ENCODE data around the gene NHS.
"Not testable (repeated sequence)": the region's sequence is repeated elsewhere in the genome, so short reads cannot be mapped to it uniquely, and the experiment has no call there.

NHS gene

DNA sequence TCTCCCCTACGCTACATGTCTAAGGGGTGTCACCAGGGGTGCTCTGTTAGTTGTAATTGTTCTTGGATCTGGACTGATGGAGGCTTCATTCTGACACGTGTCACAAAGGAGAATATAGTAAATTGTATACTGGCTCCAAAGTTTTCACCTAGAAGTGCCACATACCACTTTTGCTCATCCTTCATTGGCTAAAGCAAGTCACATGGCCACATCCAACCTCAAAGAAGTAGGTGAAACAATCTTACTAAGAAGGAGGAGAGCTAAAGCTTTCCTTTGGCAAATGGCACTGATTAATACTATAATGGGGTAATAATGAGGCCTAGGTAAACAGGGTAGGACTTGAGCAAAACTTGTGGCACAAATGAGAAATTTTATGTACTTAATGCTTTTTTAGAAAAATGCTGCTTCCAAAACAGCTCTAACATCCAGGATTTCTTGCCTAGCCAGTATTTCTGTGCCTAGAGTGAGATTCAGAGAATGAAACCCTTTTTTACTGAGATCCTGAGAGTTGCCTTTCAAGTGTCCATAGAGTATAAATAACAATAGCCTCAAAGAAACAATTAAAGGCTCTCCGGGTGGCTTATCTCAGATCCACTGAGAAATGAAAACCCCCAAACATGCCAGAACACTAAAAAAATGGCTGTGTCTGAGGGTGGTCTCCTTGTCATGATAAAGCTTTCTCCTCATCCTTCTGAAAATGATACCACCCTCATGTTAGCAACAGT, 34.7 kb downstream of the NHS start:
- no peak for DNase-seq

DNA sequence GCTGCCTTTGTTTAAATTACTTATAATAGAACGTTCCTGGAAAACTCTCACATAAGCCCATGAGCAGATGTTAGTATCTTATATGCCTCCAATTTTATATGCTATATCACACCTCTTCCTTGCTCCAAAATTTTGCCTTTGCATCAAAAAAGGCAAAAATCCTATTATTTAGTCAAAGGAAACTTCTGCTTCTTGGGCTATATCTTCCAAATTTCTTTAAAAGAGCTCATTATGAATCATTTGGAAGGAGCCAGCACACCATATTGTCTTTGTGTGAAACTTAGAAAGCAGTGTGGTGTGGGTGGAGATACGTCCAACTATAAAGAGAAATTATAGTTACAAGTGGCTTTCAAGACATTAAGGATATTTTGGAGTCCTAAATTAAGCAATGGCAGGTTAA, 35.7 kb downstream of the NHS start:
- DNase-seq: no peak

DNA sequence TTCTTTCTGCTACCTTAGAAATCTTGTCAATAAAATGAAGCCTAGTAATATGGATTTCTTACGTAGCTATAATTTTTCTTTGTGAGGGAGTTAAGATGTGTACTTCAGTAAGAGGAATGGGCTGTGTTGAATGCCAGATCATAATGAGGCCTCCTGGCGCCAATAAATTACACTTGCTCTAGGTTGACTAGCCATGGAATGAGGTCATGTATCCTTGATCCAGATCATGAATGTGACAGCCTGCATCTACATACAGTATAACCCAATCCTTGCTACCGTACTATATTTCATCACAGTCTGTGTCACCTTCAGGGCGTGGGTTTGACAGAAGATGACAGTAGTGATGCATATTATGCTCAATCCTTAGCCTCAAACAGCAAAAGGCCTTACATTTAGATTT, 36.2 kb downstream of the NHS start:
- DNase-seq: no peak

DNA sequence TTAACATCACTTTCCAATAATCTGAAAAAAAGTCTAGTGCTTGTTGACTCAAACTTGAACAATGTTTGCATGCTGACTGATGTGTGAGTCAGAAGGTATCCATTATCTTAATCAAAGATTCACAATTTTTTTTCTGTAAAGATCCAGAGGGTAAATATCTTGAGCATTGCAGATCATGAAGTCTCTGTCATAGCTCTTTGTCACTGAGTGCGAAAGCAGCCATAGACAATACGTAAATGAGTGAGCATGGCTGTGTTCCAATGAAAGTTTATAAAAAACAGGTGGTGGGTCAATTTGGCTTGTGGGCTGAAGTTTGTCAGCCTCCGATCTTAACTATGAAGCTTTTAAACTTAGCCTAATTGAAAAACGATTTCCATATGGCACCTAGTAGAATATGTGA, 37.7 kb downstream of the NHS start:
- DNase-seq: no peak

DNA sequence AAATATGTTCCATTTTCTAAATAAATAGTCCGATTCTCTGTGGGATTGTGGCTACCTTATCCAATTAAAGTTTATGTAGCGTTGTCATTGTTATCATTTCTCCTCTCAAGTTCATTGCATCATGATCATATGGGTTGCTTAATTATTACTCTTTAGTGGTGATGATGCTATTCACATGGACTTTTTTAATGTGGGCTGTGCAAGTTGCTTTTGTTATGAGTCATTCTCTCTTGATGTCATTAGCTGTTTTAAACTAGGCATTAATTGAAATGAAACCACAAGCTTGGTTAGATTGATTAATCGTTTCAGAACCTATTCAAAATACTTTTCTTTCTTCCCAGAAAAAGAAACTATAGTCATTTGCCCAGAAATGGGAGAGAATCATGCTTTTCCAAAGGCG, 38.2 kb downstream of the NHS start:
- no peak for DNase-seq

DNA sequence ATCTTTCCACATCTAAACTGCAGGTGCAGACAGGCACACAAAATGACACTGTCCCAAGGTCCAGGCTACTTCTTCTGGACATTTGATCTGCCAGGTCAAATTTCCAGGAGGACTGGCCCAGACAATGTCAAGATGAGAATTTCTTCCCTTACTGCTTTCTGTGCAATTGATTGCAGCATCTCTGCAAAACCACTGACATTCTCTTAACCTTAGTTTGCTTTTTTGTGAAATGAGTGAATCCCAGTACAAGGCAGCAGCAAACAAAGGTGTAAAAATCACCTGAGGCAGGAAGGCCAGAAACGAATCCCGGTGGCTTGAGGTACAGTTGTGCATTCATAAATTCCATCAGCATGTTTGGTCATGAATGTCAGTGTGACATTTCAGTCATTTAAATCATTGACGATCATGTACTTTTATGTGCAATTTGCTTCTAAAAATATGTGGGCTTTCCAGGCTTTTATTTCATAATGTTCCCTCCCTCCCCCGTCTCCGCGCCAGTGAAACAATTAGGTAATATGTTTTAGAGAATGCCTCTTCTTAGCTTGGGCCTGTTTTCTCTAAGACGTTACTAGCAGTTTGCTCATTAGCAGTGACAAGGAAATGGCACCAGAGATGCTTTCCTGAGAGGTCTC, 39.1 kb downstream of the NHS start:
- DNase-seq: no peak

DNA sequence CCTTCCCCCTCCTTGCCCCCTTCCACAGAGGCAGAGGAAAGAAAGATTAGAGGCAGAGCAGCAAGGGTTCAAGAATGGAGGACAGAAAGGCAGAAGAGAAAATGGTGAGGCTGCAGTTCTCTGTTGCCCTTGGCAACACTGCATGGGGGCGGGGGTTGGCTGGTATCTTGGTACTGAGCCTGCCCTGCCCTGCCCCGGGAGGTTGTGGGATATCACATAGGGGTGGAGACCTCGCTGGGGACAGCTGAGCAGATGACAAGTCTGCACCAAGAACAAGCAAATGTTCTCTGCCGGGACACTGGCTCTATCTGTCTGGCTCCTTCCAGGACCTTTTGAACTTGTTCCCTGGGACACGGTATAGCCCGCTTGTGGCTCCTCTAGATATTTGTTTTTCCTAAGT, 39.8 kb downstream of the NHS start:
- no peak for DNase-seq

DNA sequence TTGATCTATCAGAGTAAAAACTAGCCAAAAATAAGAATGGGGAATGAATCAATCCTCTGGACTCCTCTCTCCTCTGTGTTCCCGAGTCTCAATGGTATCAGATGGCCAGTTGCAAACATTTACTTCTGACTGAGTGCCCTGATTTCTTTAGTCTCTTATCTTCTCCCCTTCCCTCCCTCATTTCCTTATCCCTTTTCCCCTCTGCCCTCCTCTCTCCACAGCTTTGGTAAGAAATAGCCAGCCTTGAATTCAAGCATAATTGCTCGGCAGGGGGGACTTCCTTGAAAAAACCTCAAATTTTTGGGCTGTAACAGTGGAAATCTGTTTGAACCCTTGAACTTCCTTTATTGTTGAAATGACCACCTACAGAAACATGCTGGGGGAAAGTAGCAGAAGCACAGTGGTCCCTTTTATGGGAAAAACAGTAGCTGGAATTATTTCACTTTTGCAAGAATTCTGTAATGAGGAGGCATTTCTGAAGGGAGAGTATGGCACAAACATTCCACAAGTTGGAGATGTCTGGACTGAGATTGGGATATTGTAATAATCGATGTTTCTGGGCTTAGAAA, 40.3 kb downstream of the NHS start:
- no peak for DNase-seq

DNA sequence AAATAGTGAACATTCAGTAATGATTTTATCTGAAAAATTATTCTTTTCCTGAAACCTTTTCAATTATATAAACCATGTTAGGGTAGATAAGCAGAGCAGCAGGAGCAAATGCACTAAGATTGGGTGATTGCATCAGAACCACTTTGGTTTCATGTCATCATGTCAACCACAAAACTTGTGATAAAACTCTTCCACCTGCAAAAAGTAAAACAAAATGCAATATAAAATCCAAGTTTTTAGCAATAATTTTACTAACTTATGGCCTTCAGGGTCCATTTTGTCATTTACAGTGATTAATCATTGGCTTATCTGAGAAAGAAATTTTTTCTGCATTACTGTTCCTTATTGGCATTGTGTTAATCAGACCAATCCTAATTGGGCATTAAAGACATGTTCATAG, 42.4 kb downstream of the NHS start:
- no peak for DNase-seq

DNA sequence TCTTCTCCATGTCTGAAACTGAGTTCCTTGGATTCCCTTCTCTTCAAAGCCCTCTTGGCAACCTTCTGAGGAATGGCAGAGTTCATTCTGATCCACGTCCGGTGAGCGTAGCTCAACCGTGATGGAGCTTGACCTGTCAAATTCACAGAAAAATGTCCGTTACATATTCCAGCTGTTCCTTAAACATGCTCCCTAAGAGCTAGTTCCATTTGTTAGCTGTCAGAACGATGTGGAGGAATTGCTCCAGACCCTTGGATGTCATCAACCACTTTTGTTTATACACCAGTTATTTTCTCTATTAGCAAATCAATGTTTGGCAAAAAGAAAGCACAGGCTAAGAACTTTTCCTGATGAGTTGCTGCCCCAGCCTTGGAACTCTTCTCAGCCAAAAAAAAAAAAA, 50.1 kb downstream of the NHS start:
- no peak for DNase-seq

DNA sequence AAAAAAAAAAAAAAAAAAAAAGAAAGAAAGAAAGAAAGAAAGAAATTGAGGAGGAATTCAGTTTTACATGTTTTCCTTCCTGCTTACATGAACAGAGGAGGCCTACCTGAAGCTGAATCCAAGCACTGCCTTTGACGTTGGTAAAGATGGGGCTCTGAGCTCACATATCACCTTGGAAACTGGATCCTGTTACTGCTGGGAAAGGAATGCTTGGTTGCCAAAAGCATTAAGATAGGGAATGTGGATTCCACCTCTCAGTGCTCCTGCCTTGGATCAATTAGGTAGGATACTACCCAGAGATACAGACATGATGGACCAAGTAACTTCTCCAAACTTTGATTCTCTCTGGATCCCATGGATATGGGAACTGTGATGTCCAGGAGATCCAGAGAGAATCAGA, 50.6 kb downstream of the NHS start:
- DNase-seq: no peak

DNA sequence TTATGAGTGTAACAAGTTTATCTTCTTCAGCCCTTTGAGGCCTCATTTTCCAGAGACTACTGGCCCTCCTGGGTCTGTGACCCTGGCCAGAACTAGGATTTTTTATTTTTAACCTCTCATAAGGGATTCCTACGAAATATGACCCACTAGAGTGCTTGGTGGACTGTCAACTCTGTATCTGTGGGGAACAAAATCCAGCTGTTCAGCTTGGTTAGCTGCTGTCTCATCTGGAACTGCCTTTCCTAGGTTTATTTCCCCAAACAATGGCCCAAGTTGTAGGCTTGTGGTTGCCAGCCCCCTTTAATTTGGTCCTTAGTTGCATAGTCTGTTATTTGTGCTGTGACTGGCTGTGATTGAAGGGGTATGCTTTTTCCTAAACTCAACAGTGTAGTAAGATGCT, 56.2 kb downstream of the NHS start:
- no peak for DNase-seq

DNA sequence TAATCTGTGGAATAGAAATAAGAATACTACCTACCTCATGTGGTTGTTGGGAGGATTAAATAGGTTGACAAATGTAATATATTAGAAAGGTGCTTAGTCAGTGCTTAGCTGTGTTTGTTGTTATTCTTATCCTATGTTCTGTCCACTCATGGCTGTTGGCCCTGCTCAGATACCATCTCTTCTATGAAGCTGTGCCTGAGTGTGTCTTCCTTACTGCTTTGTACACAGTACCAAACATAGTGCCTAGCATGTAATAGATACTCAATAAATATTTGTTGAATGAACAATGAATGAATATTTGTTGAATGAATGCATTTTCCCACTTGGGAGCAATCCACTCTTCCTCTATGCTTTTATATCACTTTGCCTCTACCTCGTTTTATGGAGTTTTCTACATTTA, 57.2 kb downstream of the NHS start:
- DNase-seq: no peak

DNA sequence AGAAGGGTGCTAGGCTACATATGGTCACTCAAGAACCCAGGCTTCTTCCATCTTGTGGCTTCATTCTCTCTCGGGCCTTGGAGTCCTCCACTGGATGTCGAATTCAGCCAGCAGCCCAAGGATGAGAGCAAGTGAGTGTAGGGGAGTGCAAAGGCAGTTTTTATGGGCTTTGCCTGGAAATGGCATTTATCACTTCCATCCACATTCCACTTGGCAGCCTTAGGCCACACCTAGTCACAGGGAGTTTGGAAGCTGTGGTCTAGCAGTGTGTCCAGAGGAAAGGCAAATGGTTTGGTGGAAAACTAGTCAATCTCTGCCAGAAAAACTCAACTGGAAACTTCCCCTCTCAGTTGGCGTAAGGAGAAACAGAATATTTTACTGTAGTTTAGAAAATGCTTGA, 59.0 kb downstream of the NHS start:
- no peak for DNase-seq

DNA sequence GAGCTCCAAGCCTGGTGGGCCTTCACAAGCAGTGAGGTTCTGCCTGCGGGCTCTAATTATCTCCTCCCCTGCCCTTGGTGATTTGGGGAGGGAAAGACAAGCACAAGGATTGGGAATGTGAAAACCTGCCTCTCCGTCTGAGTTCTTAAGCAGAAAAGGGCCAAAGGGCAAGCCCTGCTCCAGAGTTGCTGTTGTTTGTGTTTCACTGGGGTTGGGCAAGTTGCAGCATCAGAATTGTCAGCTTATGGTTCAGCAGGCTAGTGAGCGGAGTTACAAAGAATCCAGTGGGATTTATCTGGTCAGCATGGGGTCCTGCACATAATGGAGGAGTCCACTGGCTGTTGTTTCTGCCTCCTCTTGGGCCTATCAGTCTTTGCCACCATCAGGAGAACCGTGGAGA, 60.5 kb downstream of the NHS start:
- DNase-seq: no peak

DNA sequence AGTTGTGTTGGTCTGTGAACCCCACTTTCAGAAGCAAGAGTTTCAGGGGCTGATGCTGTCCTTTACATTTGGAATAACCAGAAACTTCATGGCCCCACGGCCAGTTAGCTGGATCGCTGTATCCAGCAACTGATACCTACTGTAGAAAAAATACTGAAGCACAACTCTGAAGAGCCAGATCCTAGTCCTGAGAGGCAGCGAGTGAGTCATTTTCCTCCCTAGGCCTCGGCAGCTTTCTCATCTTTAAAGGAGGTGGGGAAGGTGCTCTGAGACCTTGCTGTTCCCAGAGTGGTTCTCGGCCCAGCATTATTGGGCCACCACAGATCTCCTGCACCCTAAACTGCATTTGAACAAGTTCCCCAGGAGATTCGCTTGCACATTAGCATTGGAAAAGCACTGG, 63.2 kb downstream of the NHS start:
- DNase-seq: no peak

DNA sequence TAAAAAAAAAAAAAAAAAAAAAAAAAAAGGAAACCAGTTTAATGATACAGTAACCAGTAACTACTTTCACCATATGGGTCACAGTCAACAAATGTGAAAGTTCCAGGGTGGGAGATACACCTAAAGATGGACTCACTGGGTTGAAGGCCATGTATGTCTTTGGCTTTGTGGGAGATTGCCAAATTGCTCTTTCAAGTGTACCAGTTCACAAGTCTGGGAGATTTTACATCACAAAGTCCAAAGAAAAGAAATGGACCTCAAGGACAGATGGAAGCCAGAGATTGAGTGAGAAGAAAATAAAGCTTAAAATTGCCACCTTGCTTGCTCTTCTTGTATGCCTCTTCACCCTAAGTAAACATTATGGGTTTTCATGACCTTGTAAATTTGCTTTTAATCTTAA, 65.3 kb downstream of the NHS start:
- DNase-seq: no peak

DNA sequence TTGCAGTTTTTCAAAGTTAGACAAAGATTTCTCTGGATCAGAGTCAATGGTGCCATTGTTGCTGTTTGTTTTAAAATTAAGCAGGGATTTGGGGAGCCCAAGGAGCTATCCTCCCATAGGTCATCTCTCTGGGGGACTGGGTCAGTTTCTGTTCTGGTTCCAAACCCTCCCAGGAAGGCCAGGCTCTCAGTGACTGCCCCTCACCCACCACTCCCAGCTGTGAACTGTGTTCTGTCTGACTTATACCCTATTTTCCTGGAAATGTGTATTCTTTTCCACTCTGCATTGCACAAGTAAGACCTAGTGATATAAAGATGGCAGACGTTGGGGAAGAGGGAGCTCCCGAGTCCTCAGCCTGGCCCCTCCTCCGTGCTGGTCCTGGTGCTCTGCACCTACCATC, 65.8 kb downstream of the NHS start:
- no peak for DNase-seq

DNA sequence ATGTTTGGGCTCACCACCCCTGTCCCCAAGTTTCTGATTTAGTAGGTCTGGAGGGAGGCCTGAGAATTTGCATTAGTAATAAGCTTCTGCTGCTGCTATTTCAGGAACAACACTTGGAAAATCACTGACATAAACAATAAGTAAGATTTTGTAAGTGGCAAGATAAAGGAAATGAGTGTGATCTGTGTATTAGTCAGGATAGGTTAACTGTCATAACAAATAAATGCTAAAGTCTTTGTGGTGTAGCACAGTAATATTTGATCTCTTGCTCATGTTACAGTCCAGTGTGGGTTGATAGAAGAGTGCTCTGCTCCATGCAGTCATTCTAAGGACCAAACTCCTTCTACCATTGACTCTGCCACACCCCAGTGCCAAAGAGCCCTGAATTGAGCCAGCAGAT, 67.0 kb downstream of the NHS start:
- no peak for DNase-seq

DNA sequence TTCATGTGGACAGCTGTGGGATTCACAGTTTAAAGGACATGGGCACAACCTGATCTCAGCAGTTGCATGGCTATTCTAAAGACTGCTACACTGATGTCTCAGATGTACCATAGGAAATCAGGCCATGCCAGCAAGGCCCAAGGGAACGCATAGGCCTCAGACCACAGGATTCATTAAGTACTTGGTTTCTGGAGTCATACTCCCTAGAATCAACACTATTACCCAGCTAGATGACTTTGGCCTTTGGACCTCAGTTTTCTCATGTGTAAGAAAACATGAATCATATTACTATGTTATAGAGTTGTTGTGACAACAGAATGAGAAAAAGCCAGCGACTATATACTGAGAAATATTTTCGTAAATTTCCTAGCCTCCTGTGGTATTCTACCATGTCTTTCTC, 67.9 kb downstream of the NHS start:
- DNase-seq: no peak

DNA sequence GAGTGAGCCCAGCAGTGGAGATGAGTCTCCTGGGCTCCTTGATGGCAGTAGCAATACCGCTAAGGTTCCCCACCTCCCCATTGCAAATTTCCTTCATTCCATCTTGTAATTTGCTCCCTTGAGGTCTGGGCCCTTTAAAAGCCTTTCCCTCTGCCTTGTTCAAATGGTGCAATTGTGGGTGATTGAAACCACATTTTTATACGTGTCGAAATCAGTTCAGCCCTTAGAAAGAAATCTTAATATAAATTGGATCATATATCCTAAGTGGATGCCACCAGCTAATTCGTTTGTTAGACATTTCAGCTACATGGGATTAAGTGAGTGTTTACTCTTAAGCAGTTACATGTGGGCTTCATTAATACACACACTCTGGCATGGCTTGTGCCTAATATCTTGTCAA, 68.6 kb downstream of the NHS start:
- DNase-seq: no peak

DNA sequence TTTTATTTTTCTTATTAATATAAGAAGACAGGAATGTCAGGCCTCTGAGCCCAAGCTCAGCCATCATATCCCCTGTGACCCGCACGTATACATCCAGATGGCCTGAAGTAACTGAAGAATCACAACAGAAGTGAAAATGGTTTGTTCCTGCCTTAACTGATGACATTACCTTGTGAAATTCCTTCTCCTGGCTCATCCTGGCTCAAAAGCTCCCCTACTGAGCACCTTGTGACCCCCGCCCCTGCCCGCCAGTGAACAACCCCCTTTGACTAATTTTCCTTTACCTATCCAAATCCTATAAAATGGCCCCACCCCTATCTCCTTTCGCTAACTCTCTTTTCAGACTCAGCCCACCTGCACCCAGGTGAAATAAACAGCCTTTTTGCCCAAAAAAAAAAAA, 71.3 kb downstream of the NHS start:
- DNase-seq: not testable (repeated sequence)

DNA sequence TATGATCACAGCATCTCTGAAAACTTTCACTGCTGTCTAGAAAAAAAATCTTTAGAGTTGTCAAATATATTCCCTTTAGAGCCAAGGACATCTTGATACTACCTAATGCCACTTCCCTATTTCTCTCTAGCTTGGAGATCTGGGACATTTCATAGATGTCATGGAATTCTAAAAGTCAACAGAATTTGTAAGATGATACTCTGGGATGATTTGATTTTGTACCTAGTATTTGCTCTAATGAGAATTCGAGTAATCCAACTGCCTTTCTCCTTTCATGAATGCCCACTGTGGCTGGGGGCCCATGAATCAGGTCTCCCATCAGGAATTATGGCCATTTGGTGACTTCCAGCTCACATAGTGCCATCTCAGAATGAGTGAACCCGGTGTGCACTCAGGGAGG, 73.2 kb downstream of the NHS start:
- DNase-seq: no peak

DNA sequence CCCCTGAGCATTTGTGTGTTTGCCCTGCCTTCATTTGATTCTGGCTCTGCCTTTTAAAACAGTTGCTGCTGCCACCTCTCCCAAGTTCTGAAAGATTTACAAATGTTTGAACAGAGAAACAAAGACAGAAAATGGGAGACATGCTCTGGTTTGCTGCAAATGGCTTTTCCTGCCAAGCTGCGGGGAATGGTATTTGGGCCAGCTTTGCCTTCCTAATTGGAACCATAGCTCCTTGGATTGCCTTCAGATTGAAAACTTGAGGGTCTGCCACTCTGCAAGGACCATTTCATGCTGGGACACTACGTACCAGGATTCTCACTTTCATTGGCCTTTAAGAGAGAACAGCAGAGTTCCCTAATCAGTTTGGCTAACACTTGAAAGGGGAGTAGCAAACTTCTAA, 74.9 kb downstream of the NHS start:
- DNase-seq: no peak

DNA sequence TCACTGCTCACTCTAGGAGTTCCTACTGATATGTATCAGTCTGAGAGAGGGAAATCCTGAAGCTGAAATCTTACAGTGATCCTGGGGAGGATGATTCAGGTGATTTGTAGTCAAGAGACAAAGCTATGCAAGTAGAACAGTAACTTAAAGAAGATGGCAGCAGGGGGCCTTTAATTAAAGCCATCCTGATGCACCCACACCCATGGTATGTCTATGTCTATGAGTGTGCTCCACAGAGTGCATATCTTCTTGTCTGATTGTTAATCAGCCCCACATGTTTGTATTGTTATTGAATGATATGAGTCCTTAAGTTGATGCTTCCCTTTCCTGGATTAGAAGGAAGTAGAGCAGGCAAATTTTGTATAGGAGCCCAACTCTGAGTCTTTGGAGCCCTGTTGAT, 78.8 kb downstream of the NHS start:
- DNase-seq: no peak
